DMS53 (cell line): Measurements from ENCODE around the gene MYLK3.
"Not testable (repeated sequence)": the region's sequence is repeated elsewhere in the genome, so short reads cannot be mapped to it uniquely, and the experiment has no call there.

Experiments
- DNase-seq: peaks from one replicate; lab custom pipeline; 2025; lab: John Stamatoyannopoulos, UW

The MYLK3 gene

GRCh38 chr16:46747777-46748651 lies at the start of gene MYLK3:
Gene MYLK3, minus strand, starts transcription at chr16:46748344. Its CDS starts 151 bp downstream, at chr16:46748193.
- DNase-seq, result no peak

GRCh38 chr16:46797501-46797900 lies 49.4 kb upstream of the MYLK3 start:
- peak; percentile 74 for DNase-seq

- DNase-seq, result no peak
These were observed 48.7 kb upstream of the MYLK3 start for GRCh38 chr16:46796764-46797269.

GRCh38 chr16:46793841-46794240 lies 45.7 kb upstream of the MYLK3 start:
- no peak for DNase-seq

- peak; percentile 41 for DNase-seq
These were observed 42.6 kb upstream of the MYLK3 start for GRCh38 chr16:46790599-46791270.

- DNase-seq, result peak; percentile 81
These were observed 41.6 kb upstream of the MYLK3 start for GRCh38 chr16:46789499-46790414.

GRCh38 chr16:46788891-46789474 lies 40.8 kb upstream of the MYLK3 start:
- DNase-seq, result peak; percentile 33

- no peak for DNase-seq
These were observed 39.8 kb upstream of the MYLK3 start for GRCh38 chr16:46787909-46788308.

GRCh38 chr16:46785076-46785845 lies 37.1 kb upstream of the MYLK3 start:
- no peak for DNase-seq

- not testable (repeated sequence) for DNase-seq
These were observed 36.4 kb upstream of the MYLK3 start for GRCh38 chr16:46784569-46784968.

- DNase-seq, result no peak
These were observed 35.7 kb upstream of the MYLK3 start for GRCh38 chr16:46783800-46784199.

GRCh38 chr16:46782320-46782719 lies 34.2 kb upstream of the MYLK3 start:
- DNase-seq, result no peak

GRCh38 chr16:46777804-46778203 lies 29.7 kb upstream of the MYLK3 start:
- no peak for DNase-seq

GRCh38 chr16:46775214-46775613 lies 27.1 kb upstream of the MYLK3 start:
- no peak for DNase-seq

- DNase-seq, result no peak
These were observed 26.6 kb upstream of the MYLK3 start for GRCh38 chr16:46774743-46775177.

GRCh38 chr16:46772463-46772862 lies 24.3 kb upstream of the MYLK3 start:
- DNase-seq, result no peak

- DNase-seq, result peak; percentile 89
These were observed 20.7 kb upstream of the MYLK3 start for GRCh38 chr16:46768809-46769208.

GRCh38 chr16:46765050-46765449 lies 16.9 kb upstream of the MYLK3 start:
- no peak for DNase-seq

- peak; percentile 61 for DNase-seq
These were observed 15.0 kb upstream of the MYLK3 start for GRCh38 chr16:46763147-46763546.

- DNase-seq, result peak; percentile 82
These were observed 14.4 kb upstream of the MYLK3 start for GRCh38 chr16:46762583-46762982.

GRCh38 chr16:46759309-46759708 lies 11.2 kb upstream of the MYLK3 start:
- no peak for DNase-seq
